A549 (cell line): ENCODE measurements around the gene CCDC170. TPM values are rescaled to one million over a fixed set of nuclear protein-coding genes. Genes with fewer than 3 reads are reported as not detected.

ENCODE experiments used
- ATAC-seq, 2 experiments: fragments of 200-7000 bp in 1 of 2; fragments of >200 bp in 1 of 2; cut with Nextera tagmentation in 1 of 2; cut with Tn5 transposase in 1 of 2; 3 replicates each; pipeline versions ENCODE4 v1.8.0 to v1.9.1; 2018 to 2020; ENCODE audit warnings: mild to moderate bottlenecking in 1 of 2, moderate library complexity in 1 of 2
- CTCF ChIA-PET: fragments of 300-600 bp; sonication (Branson Sonifier 250); formaldehyde crosslinking; extraction: SDS; loops from one replicate; lab custom pipeline; 2021; ENCODE audit warnings: antibody characterized with exemption, inconsistent platforms; lab: Yijun Ruan, JAX
- POLR2A ChIA-PET: fragments of 350-600 bp; formaldehyde crosslinking; extraction: SDS; loops from one replicate; lab custom pipeline; 2021; ENCODE audit warnings: antibody characterized with exemption, inconsistent platforms; lab: Yijun Ruan, JAX
- DNase-seq, 2 experiments: peaks; one replicate each; pipeline versions ENCODE4 v3.0.0 to v3.0.0-alpha.2; 2011 to 2016; ENCODE audit warnings: low read depth in 1 of 2, low spot score in 1 of 2
- FAIRE-seq: peaks from 2 replicates; lab custom pipeline; 2011; peaks lifted over from hg19 to GRCh38; lab: Jason Lieb, UNC
- H3K27ac ChIP-seq, 2 experiments: fragments of >200 bp; sonication (Bioruptor Twin); formaldehyde crosslinking; 3 replicates each; pipeline ENCODE4 v1.5.1; 2016 to 2017
- H3K4me1 ChIP-seq: fragments of >200 bp; sonication (Bioruptor Twin); formaldehyde crosslinking; 3 replicates; pipeline ENCODE4 v1.6.1; 2016
- H3K4me2 ChIP-seq: fragments of >200 bp; sonication (Bioruptor Twin); formaldehyde crosslinking; 3 replicates; pipeline ENCODE4 v1.6.1; 2016
- H3K4me3 ChIP-seq: fragments of >200 bp; sonication (Bioruptor Twin); formaldehyde crosslinking; 3 replicates; pipeline ENCODE4 v1.5.1; 2016
- H3K9me3 ChIP-seq: fragments of >200 bp; sonication (Bioruptor Twin); formaldehyde crosslinking; 3 replicates; pipeline ENCODE4 v1.6.1; 2016
- CBX2 ChIP-seq: fragments of 200-600 bp; sonication (generic); IDR thresholded peaks from 2 replicates; pipeline ENCODE4 v1.6.1; 2016; ENCODE audit warnings: low read depth, mild to moderate bottlenecking, borderline replicate concordance
- CBX8 ChIP-seq: fragments of 200-600 bp; sonication (generic); IDR thresholded peaks from 2 replicates; pipeline ENCODE4 v1.6.1; 2016
- CEBPB ChIP-seq, 2 experiments: fragments of >200 bp in 1 of 2; sonication (Bioruptor Twin) in 1 of 2; formaldehyde crosslinking in 1 of 2; IDR thresholded peaks; 2 replicates each; pipeline ENCODE4 v1.6.1; 2012 to 2016
- CHD2 ChIP-seq: fragments of 150-350 bp; IDR thresholded peaks from 2 replicates; pipeline ENCODE4 v1.6.1; 2014; ENCODE audit warnings: low read length; ENCODE audit not compliant: partially characterized antibody
- EHMT2 ChIP-seq: fragments of 200-600 bp; sonication (generic); IDR thresholded peaks from 2 replicates; pipeline ENCODE4 v1.6.1; 2016; ENCODE audit warnings: antibody characterized with exemption, low read depth, mild to moderate bottlenecking, moderate library complexity
- JUN ChIP-seq, 2 experiments: fragments of >200 bp; sonication (Bioruptor Twin); formaldehyde crosslinking; IDR thresholded peaks; 2 replicates in 1 of 2; 3 replicates in 1 of 2; pipeline ENCODE4 v1.6.1; 2016 to 2017
- KDM1A ChIP-seq: fragments of 200-600 bp; sonication (generic); IDR thresholded peaks from 2 replicates; pipeline ENCODE4 v1.6.1; 2016; ENCODE audit warnings: low read depth, mild to moderate bottlenecking
- MAFK ChIP-seq: fragments of 450-650 bp; IDR thresholded peaks from 2 replicates; pipeline ENCODE4 v1.6.1; 2014; ENCODE audit not compliant: partially characterized antibody
- MAZ ChIP-seq: fragments of 150-350 bp; IDR thresholded peaks from 2 replicates; pipeline ENCODE4 v1.6.1; 2014; ENCODE audit warnings: antibody characterized with exemption, low read depth, low read length, borderline replicate concordance
- MYC ChIP-seq: IDR thresholded peaks from 2 replicates; pipeline ENCODE4 v1.6.1; 2012; ENCODE audit warnings: mild to moderate bottlenecking, inconsistent platforms, low read length, improper control_type of control experiment, borderline replicate concordance
- NPAS2 ChIP-seq: fragments of 250-450 bp; sonication (Bioruptor Pico); IDR thresholded peaks from 2 replicates; pipeline ENCODE4 v1.8.0; 2022; ENCODE audit warnings: mild to moderate bottlenecking, moderate library complexity, borderline replicate concordance
- NR3C1 ChIP-seq: fragments of >200 bp; sonication (Bioruptor Twin); formaldehyde crosslinking; IDR thresholded peaks from 3 replicates; pipeline ENCODE4 v1.6.1; 2017
- PHF8 ChIP-seq: fragments of 200-600 bp; sonication (generic); IDR thresholded peaks from 2 replicates; pipeline ENCODE4 v1.6.1; 2016; ENCODE audit warnings: low read depth, mild to moderate bottlenecking, antibody characterized with exemption, moderate library complexity, borderline replicate concordance
- RAD21 ChIP-seq, 2 experiments: fragments of >200 bp in 1 of 2; sonication (Bioruptor Twin) in 1 of 2; formaldehyde crosslinking in 1 of 2; IDR thresholded peaks in 1 of 2; conservative IDR thresholded peaks in 1 of 2; 2 replicates in 1 of 2; 3 replicates in 1 of 2; pipeline ENCODE4 v1.6.1; 2012 to 2018; ENCODE audit warnings: inconsistent platforms in 1 of 2
- RCOR1 ChIP-seq: fragments of 150-350 bp; IDR thresholded peaks from 2 replicates; pipeline ENCODE4 v1.6.1; 2014; ENCODE audit warnings: antibody characterized with exemption, low read length, low read depth
- RFX5 ChIP-seq: fragments of 450-650 bp; IDR thresholded peaks from 2 replicates; pipeline ENCODE4 v1.7.1; 2014; ENCODE audit warnings: antibody characterized with exemption, mild to moderate bottlenecking, moderate library complexity
- RNF2 ChIP-seq: fragments of 200-600 bp; sonication (generic); IDR thresholded peaks from 2 replicates; pipeline ENCODE4 v1.6.1; 2016; ENCODE audit warnings: low read depth, mild to moderate bottlenecking, antibody characterized with exemption, moderate library complexity, borderline replicate concordance
- SMC3 ChIP-seq: fragments of >200 bp; sonication (Bioruptor Twin); formaldehyde crosslinking; IDR thresholded peaks from 3 replicates; pipeline ENCODE4 v1.6.1; 2018; ENCODE audit warnings: inconsistent platforms
- ZFP36 ChIP-seq: fragments of 450-650 bp; IDR thresholded peaks from 2 replicates; pipeline ENCODE4 v1.6.1; 2014; ENCODE audit warnings: borderline replicate concordance; ENCODE audit not compliant: partially characterized antibody
- ZNF302 ChIP-seq: fragments of 250-450 bp; sonication (Bioruptor Pico); IDR thresholded peaks from 2 replicates; pipeline ENCODE4 v1.9.0; 2021; ENCODE audit warnings: inconsistent platforms, mild to moderate bottlenecking, moderate library complexity
- ZSCAN20 ChIP-seq: fragments of 250-450 bp; sonication (Bioruptor Pico); IDR thresholded peaks from 2 replicates; pipeline ENCODE4 v1.8.0; 2022; ENCODE audit warnings: mild to moderate bottlenecking, moderate library complexity
- WGBS: methylation state at CpG from one replicate; pipeline ENCODE4 v1.1.6; 2017; ENCODE audit errors: missing lambda C conversion rate; 5-methylcytosine and 5-hydroxymethylcytosine counted together
- polyA plus RNA-seq, 4 experiments: library from polyadenylated mRNA; depleted of rRNA in 3 of 4; stranded (reverse); fragments of >200 nt; fragmentation: RNase III in 1 of 4; extraction: RNeasy Plus Mini Kit Qiagen cat#74134 plus additional on column Dnase treatment in 1 of 4; gene quantifications; 2 replicates in 3 of 4; 3 replicates in 1 of 4; pipeline ENCODE4 v1.2.3, GENCODE V29; 2011 to 2017
- TF ChIP-seq, protein P1 (sequence below): fragments of 250-450 bp; sonication (Bioruptor Pico); IDR thresholded peaks from 2 replicates; pipeline ENCODE4 v1.5.0; 2021; ENCODE audit warnings: mild to moderate bottlenecking, moderate library complexity, borderline replicate concordance
- TF ChIP-seq, protein P2 (sequence below): fragments of >200 bp; sonication (Bioruptor Twin); formaldehyde crosslinking; IDR thresholded peaks from 3 replicates; pipeline ENCODE4 v1.5.1; 2016
- TF ChIP-seq, protein P3 (sequence below): fragments of 450-650 bp; IDR thresholded peaks from 2 replicates; pipeline ENCODE4 v1.6.1; 2014; ENCODE audit warnings: antibody characterized with exemption
- TF ChIP-seq, protein P4 (sequence below): fragments of >200 bp; sonication (Bioruptor Twin); formaldehyde crosslinking; IDR thresholded peaks from 3 replicates; pipeline ENCODE4 v1.6.1; 2016
- TF ChIP-seq, protein P5 (sequence below): fragments of >200 bp; sonication (Bioruptor Twin); formaldehyde crosslinking; IDR thresholded peaks from 2 replicates; pipeline ENCODE4 v1.6.1; 2016
- TF ChIP-seq, protein P6 (sequence below): IDR thresholded peaks from 2 replicates; pipeline ENCODE4 v1.6.1; 2012; ENCODE audit warnings: low read depth, borderline replicate concordance

Gene CCDC170
- polyA plus RNA-seq, 2 of the 4 experiments (the other 2 are of a cell fraction) = 0.09 to 0.61 TPM

DNA sequence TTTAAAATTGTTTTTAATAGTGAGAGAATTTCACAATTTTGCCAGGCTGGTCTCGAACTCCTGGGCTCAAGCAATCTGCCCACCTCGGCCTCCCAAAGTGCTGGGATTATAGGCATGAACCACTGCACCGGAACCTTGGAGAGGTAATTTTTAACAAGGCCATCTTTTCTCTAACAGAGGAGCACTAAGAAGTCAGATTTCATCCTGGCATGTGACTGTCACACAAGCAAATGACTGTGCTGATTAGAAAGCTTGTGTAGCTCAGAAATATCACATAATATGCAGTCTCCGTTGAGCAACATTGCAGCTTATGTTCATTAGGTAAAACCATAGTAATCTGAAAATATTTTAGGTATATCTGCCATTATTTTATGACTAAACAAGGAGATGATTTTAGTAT is 156.0 kb downstream of the CCDC170 start:
- Histone ChIP-seq H3K4me3 (no peak overlapping the region), H3K27ac (no peak overlapping the region), H3K9me3 (no peaks in the 10 kb centered on the region; the same call in 1 of the 3 replicates), H3K4me1 (no peaks in the 10 kb centered on the region), H3K4me2 (no peak overlapping the region)
- TF ChIP-seq JUN (IDR thresholded peaks at IDR 0.05) (no peak), RCOR1 (no peak), MYC (no peak), PHF8 (no peak), CEBPB (IDR thresholded peaks at IDR 0.05) (no peak), NPAS2 (CRISPR knock-in tag) (no peak), SMC3 (no peak), CBX2 (no peak), CHD2 (no peak), RAD21 (conservative IDR thresholded peaks at IDR 0.05 in 1 of 2, IDR thresholded peaks at IDR 0.05 in 1 of 2) (no peak), MAFK (no peak), EHMT2 (no peak), NR3C1 (no peak)
- TF ChIP-seq, protein P1, sequence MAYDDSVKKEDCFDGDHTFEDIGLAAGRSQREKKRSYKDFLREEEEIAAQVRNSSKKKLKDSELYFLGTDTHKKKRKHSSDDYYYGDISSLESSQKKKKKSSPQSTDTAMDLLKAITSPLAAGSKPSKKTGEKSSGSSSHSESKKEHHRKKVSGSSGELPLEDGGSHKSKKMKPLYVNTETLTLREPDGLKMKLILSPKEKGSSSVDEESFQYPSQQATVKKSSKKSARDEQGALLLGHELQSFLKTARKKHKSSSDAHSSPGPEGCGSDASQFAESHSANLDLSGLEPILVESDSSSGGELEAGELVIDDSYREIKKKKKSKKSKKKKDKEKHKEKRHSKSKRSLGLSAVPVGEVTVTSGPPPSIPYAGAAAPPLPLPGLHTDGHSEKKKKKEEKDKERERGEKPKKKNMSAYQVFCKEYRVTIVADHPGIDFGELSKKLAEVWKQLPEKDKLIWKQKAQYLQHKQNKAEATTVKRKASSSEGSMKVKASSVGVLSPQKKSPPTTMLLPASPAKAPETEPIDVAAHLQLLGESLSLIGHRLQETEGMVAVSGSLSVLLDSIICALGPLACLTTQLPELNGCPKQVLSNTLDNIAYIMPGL (CRISPR knock-in tag) = no peak
- TF ChIP-seq, protein P2, sequence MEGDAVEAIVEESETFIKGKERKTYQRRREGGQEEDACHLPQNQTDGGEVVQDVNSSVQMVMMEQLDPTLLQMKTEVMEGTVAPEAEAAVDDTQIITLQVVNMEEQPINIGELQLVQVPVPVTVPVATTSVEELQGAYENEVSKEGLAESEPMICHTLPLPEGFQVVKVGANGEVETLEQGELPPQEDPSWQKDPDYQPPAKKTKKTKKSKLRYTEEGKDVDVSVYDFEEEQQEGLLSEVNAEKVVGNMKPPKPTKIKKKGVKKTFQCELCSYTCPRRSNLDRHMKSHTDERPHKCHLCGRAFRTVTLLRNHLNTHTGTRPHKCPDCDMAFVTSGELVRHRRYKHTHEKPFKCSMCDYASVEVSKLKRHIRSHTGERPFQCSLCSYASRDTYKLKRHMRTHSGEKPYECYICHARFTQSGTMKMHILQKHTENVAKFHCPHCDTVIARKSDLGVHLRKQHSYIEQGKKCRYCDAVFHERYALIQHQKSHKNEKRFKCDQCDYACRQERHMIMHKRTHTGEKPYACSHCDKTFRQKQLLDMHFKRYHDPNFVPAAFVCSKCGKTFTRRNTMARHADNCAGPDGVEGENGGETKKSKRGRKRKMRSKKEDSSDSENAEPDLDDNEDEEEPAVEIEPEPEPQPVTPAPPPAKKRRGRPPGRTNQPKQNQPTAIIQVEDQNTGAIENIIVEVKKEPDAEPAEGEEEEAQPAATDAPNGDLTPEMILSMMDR = no peak
- TF ChIP-seq, protein P3, sequence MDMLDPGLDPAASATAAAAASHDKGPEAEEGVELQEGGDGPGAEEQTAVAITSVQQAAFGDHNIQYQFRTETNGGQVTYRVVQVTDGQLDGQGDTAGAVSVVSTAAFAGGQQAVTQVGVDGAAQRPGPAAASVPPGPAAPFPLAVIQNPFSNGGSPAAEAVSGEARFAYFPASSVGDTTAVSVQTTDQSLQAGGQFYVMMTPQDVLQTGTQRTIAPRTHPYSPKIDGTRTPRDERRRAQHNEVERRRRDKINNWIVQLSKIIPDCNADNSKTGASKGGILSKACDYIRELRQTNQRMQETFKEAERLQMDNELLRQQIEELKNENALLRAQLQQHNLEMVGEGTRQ = no peak
- TF ChIP-seq, protein P4, sequence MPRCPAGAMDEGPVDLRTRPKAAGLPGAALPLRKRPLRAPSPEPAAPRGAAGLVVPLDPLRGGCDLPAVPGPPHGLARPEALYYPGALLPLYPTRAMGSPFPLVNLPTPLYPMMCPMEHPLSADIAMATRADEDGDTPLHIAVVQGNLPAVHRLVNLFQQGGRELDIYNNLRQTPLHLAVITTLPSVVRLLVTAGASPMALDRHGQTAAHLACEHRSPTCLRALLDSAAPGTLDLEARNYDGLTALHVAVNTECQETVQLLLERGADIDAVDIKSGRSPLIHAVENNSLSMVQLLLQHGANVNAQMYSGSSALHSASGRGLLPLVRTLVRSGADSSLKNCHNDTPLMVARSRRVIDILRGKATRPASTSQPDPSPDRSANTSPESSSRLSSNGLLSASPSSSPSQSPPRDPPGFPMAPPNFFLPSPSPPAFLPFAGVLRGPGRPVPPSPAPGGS = no peak
- POLR2A ChIA-PET = interaction anchor here (0.7 kb wide), 1 partner anchor 232 kb away, joined by 5 read pairs; no protein-coding TSS in a partner anchor
- WGBS = 45% methylated on average over 3 of the region's 4 CpGs
- CTCF ChIA-PET = no interaction called here
- FAIRE-seq (no peak), DNase-seq (no peak), ATAC-seq (no peak)

DNA sequence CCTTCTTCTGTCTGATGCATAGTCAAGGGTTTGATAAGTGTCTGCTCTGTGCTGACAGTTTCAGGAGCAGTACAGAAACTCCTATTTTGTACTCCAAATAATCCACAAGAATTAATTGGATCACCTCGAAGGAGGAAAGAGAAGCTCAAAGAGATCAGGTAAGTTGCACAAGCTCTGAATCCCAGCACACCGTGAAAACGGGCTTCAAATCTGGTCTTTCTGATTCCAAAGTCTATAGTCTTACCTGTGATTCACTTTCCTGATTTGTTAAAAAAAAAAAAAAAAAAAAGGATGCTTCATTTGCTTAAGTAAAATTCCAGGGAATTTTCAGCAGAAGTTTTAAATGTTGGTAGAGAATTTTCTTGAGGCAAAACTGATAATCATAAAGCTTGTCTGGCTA is 157.8 kb downstream of the CCDC170 start:
- ChIA-PET POLR2A (no interaction called here), CTCF (interaction anchor here (0.8 kb wide), 1 partner anchor 29 kb away, joined by 3 read pairs; no protein-coding TSS in a partner anchor)
- TF ChIP-seq PHF8 (no peak), ZSCAN20 (no peak), KDM1A (no peak), MAZ (no peak), ZNF302 (CRISPR knock-in tag) (no peak), RNF2 (no peak), RFX5 (no peak), ZFP36 (no peak), CEBPB (IDR thresholded peaks at IDR 0.05) (no peak), CBX8 (no peak)
- TF ChIP-seq, protein P5, sequence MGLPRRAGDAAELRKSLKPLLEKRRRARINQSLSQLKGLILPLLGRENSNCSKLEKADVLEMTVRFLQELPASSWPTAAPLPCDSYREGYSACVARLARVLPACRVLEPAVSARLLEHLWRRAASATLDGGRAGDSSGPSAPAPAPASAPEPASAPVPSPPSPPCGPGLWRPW = no peak
- TF ChIP-seq, protein P4 = no peak
- TF ChIP-seq, protein P6, sequence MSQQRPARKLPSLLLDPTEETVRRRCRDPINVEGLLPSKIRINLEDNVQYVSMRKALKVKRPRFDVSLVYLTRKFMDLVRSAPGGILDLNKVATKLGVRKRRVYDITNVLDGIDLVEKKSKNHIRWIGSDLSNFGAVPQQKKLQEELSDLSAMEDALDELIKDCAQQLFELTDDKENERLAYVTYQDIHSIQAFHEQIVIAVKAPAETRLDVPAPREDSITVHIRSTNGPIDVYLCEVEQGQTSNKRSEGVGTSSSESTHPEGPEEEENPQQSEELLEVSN = no peak
- TF ChIP-seq, protein P1 (CRISPR knock-in tag) = no peak

More for the DNA sequence above, 157.8 kb downstream of the CCDC170 start:
- no peak for FAIRE-seq
- H3K4me3 ChIP-seq = no peak overlapping the region
- no peak for ATAC-seq
- DNase-seq = no peak
- no peak overlapping the region for H3K4me2 ChIP-seq
- H3K27ac ChIP-seq = no peak overlapping the region
- 4% methylated on average over 3 of the region's 3 CpGs for WGBS
- no peaks in the 10 kb centered on the region for H3K4me1 ChIP-seq
- H3K9me3 ChIP-seq = no peaks in the 10 kb centered on the region; the same call in 1 of the 3 replicates
